H1 (cell line): Measurements from ENCODE around the gene POU2AF3. TPM values are rescaled to one million over a fixed set of nuclear protein-coding genes. Genes with fewer than 3 reads are reported as not detected.

Experiments used
- CTCF ChIA-PET: fragments of 300-600 bp; sonication (Branson Sonifier 250); formaldehyde crosslinking; loops from one replicate; lab custom pipeline; 2021; ENCODE audit not compliant: partially characterized antibody; lab: Charles Lee
- POLR2A ChIA-PET: fragments of 300-600 bp; sonication (Branson Sonifier 250); formaldehyde crosslinking; loops from one replicate; lab custom pipeline; 2021; ENCODE audit warnings: inconsistent platforms; ENCODE audit not compliant: partially characterized antibody; lab: Charles Lee
- DNase-seq, 2 experiments: peaks; one replicate each; pipeline versions ENCODE4 v3.0.0 to v3.0.0-alpha.2; 2010 to 2022; ENCODE audit warnings: low spot score in 2 of 2, low read depth in 1 of 2, mixed read lengths in 1 of 2
- FAIRE-seq: peaks from 2 replicates; lab custom pipeline; 2011; peaks lifted over from hg19 to GRCh38; lab: Jason Lieb, UNC
- H2AFZ ChIP-seq: 2 replicates; pipeline ENCODE4 v1.8.1; 2012; ENCODE audit warnings: low read length, inconsistent platforms
- H2AK5ac ChIP-seq: 2 replicates; pipeline ENCODE4 v1.6.1; 2013; ENCODE audit warnings: low read depth, low read length
- H2BK120ac ChIP-seq: replicated peaks from 2 replicates; pipeline ENCODE3; 2013; ENCODE audit warnings: low read depth, low read length, inconsistent platforms
- H2BK12ac ChIP-seq: 2 replicates; pipeline ENCODE4 v1.6.1; 2013; ENCODE audit warnings: low read depth, low read length
- H2BK15ac ChIP-seq: 2 replicates; pipeline ENCODE4 v1.6.1; 2013; ENCODE audit warnings: low read length
- H2BK20ac ChIP-seq: 2 replicates; pipeline ENCODE4 v1.6.1; 2013; ENCODE audit warnings: low read length
- H2BK5ac ChIP-seq: 2 replicates; pipeline ENCODE4 v1.6.1; 2013; ENCODE audit warnings: low read depth, low read length
- H3K14ac ChIP-seq: 2 replicates; pipeline ENCODE4 v1.6.1; 2013; ENCODE audit warnings: inconsistent platforms; ENCODE audit not compliant: insufficient read length
- H3K18ac ChIP-seq: 2 replicates; pipeline ENCODE4 v1.6.1; 2013; ENCODE audit warnings: low read length; ENCODE audit errors: extremely low read depth
- H3K23ac ChIP-seq: 2 replicates; pipeline ENCODE4 v1.6.1; 2013; ENCODE audit warnings: inconsistent platforms; ENCODE audit not compliant: insufficient read length
- H3K23me2 ChIP-seq: 2 replicates; pipeline ENCODE4 v1.6.1; 2013; ENCODE audit warnings: low read depth, low read length
- H3K27ac ChIP-seq: 2 replicates; pipeline ENCODE4 v1.6.1; 2011; ENCODE audit warnings: low read depth, low read length, inconsistent platforms
- H3K27me3 ChIP-seq, 4 experiments: replicated peaks in 1 of 4; 1 replicate in 1 of 4; 2 replicates in 3 of 4; pipeline versions ENCODE4 v1.6.1 to v1.8.1; 2011 to 2013; ENCODE audit warnings: low read length in 3 of 4, mild to moderate bottlenecking in 3 of 4, inconsistent platforms in 2 of 4, mixed read lengths in 2 of 4, moderate library complexity in 1 of 4; ENCODE audit not compliant: control insufficient read depth in 3 of 4, insufficient read depth in 3 of 4; ENCODE audit errors: extremely low read depth in 1 of 4
- H3K36me3 ChIP-seq, 4 experiments: 2 replicates each; pipeline versions ENCODE4 v1.6.1 to v1.8.1; 2011 to 2013; ENCODE audit warnings: mild to moderate bottlenecking in 4 of 4, low read length in 3 of 4, moderate library complexity in 2 of 4, control low read depth in 1 of 4, inconsistent platforms in 1 of 4; ENCODE audit not compliant: insufficient read depth in 4 of 4, control insufficient read depth in 2 of 4
- H3K4ac ChIP-seq: replicated peaks from 2 replicates; pipeline ENCODE3; 2013; ENCODE audit warnings: low read length, low read depth, mixed read lengths, inconsistent platforms; ENCODE audit not compliant: insufficient read length
- H3K4me1 ChIP-seq, 4 experiments: replicated peaks in 1 of 4; 1 replicate in 1 of 4; 2 replicates in 3 of 4; pipeline versions ENCODE4 v1.6.1 to v1.8.1; 2011 to 2013; ENCODE audit warnings: low read length in 3 of 4, inconsistent platforms in 2 of 4, mixed read lengths in 1 of 4; ENCODE audit not compliant: insufficient read depth in 4 of 4, control insufficient read depth in 3 of 4
- H3K4me2 ChIP-seq, 2 experiments: 2 replicates each; pipeline versions ENCODE4 v1.6.1 to v1.8.1; 2011 to 2013; ENCODE audit warnings: low read depth in 2 of 2, low read length in 2 of 2, control low read depth in 1 of 2, inconsistent platforms in 1 of 2, mild to moderate bottlenecking in 1 of 2; ENCODE audit not compliant: insufficient read depth in 1 of 2
- H3K4me3 ChIP-seq, 4 experiments: fragments of 200-600, 300-600 bp in 1 of 4; sonication (generic), shearing (Covaris generic), sonication (Bioruptor Twin) in 1 of 4; 2 replicates each; pipeline versions ENCODE4 v1.5.1 to v1.8.1; 2011 to 2016; ENCODE audit warnings: low read length in 4 of 4, low read depth in 3 of 4, control low read depth in 2 of 4, inconsistent platforms in 2 of 4, mild to moderate bottlenecking in 2 of 4, mixed read lengths in 1 of 4, moderate library complexity in 1 of 4; ENCODE audit not compliant: insufficient read depth in 2 of 4; ENCODE audit errors: extremely low read depth in 1 of 4
- H3K56ac ChIP-seq: replicated peaks from 2 replicates; pipeline ENCODE3; 2013; ENCODE audit warnings: low read depth, mild to moderate bottlenecking, mixed read lengths, low read length, inconsistent platforms; ENCODE audit not compliant: insufficient read length
- H3K79me1 ChIP-seq: 2 replicates; pipeline ENCODE4 v1.6.1; 2013; ENCODE audit warnings: low read depth, low read length, control low read depth
- H3K79me2 ChIP-seq, 2 experiments: 2 replicates each; pipeline versions ENCODE4 v1.6.1 to v1.8.1; 2012 to 2013; ENCODE audit warnings: low read length in 2 of 2, mild to moderate bottlenecking in 2 of 2, inconsistent platforms in 1 of 2; ENCODE audit not compliant: insufficient read depth in 2 of 2, control insufficient read depth in 1 of 2
- H3K9ac ChIP-seq, 4 experiments: replicated peaks in 1 of 4; 1 replicate in 1 of 4; 2 replicates in 3 of 4; pipeline versions ENCODE4 v1.6.1 to v1.8.1; 2011 to 2013; ENCODE audit warnings: low read depth in 3 of 4, low read length in 3 of 4, control low read depth in 2 of 4, mild to moderate bottlenecking in 2 of 4, moderate library complexity in 2 of 4, inconsistent platforms in 1 of 4; ENCODE audit errors: extremely low read depth in 1 of 4
- H3K9me3 ChIP-seq, 2 experiments: 2 replicates each; pipeline versions ENCODE4 v1.6.1 to v1.8.1; 2012 to 2013; ENCODE audit warnings: mild to moderate bottlenecking in 2 of 2, moderate library complexity in 2 of 2, control low read depth in 1 of 2, inconsistent platforms in 1 of 2, low read depth in 1 of 2, low read length in 1 of 2, mixed read lengths in 1 of 2; ENCODE audit not compliant: insufficient read depth in 2 of 2
- H4K20me1 ChIP-seq, 2 experiments: replicated peaks in 1 of 2; 2 replicates each; pipeline versions ENCODE3 to v1.8.1; 2011 to 2013; ENCODE audit warnings: inconsistent platforms in 2 of 2, low read length in 2 of 2, mild to moderate bottlenecking in 1 of 2; ENCODE audit not compliant: insufficient read depth in 2 of 2, control insufficient read depth in 1 of 2
- H4K5ac ChIP-seq: 2 replicates; pipeline ENCODE4 v1.6.1; 2013; ENCODE audit warnings: low read length, low read depth, mixed read lengths, inconsistent platforms; ENCODE audit not compliant: insufficient read length
- H4K8ac ChIP-seq: 2 replicates; pipeline ENCODE4 v1.8.0; 2013; ENCODE audit warnings: mild to moderate bottlenecking, moderate library complexity, low read length, inconsistent platforms; ENCODE audit not compliant: insufficient read depth; ENCODE audit errors: extremely low read depth
- H4K91ac ChIP-seq: replicated peaks from 2 replicates; pipeline ENCODE3; 2013; ENCODE audit warnings: low read length, mixed read lengths, inconsistent platforms; ENCODE audit not compliant: insufficient read length
- BCL11A ChIP-seq, 2 experiments: IDR thresholded peaks; one replicate each; pipeline ENCODE4 v1.6.1; 2011; ENCODE audit warnings: low read depth in 2 of 2, low read length in 2 of 2, mild to moderate bottlenecking in 2 of 2
- TAF1 ChIP-seq: IDR thresholded peaks from 2 replicates; pipeline ENCODE4 v1.6.1; 2011; ENCODE audit warnings: mild to moderate bottlenecking, low read depth, low read length
- TAF7 ChIP-seq: optimal IDR thresholded peaks from 2 replicates; pipeline ENCODE3; 2011; ENCODE audit warnings: low read depth, mild to moderate bottlenecking, inconsistent platforms, low read length, moderate library complexity, borderline replicate concordance
- USF2 ChIP-seq: IDR thresholded peaks from 2 replicates; pipeline ENCODE4 v1.6.1; 2011; ENCODE audit warnings: low read length, improper control_type of control experiment
- WGBS, 2 experiments: shearing (Covaris generic) in 1 of 2; methylation state at CpG; one replicate each; pipeline versions ENCODE4 v1.1.6 to v1.1.7; 2013 to 2015; ENCODE audit warnings: low lambda C conversion rate in 2 of 2, mixed read lengths in 2 of 2, inconsistent platforms in 1 of 2, low coverage in 1 of 2, missing lambda C conversion rate in 1 of 2; ENCODE audit not compliant: insufficient replicate concordance in 2 of 2, insufficient coverage in 1 of 2, insufficient read length in 1 of 2; ENCODE audit errors: extremely low coverage in 1 of 2, missing lambda C conversion rate in 1 of 2; 5-methylcytosine and 5-hydroxymethylcytosine counted together
- polyA plus RNA-seq, 7 experiments: library from polyadenylated mRNA; depleted of rRNA in 3 of 7; stranded (reverse) in 5 of 7; unstranded in 2 of 7; fragments of >200 nt in 5 of 7; fragments of 200-250 nt in 2 of 7; gene quantifications; 1 replicate in 5 of 7; 2 replicates in 1 of 7; 4 replicates in 1 of 7; pipeline versions ENCODE4 v1.2.1 to v1.2.3, GENCODE V29; 2011 to 2013; ENCODE audit warnings: missing spikeins in 2 of 7, mixed read lengths in 2 of 7
- total RNA-seq: library from RNA; stranded (reverse); fragmentation: NEBNext Ultra II Directional; extraction: Animal tissue kit (Norgen Biotek cat#: 25700); gene quantifications from 2 replicates; pipeline ENCODE4 v1.2.1, GENCODE V29; 2021

Gene POU2AF3
- total and polyA plus RNA-seq, 2 of the 8 experiments (the other 6 are each of a cell fraction or from before 2014, with no cell fraction given) = 1.2 to 5.7 TPM

DNA sequence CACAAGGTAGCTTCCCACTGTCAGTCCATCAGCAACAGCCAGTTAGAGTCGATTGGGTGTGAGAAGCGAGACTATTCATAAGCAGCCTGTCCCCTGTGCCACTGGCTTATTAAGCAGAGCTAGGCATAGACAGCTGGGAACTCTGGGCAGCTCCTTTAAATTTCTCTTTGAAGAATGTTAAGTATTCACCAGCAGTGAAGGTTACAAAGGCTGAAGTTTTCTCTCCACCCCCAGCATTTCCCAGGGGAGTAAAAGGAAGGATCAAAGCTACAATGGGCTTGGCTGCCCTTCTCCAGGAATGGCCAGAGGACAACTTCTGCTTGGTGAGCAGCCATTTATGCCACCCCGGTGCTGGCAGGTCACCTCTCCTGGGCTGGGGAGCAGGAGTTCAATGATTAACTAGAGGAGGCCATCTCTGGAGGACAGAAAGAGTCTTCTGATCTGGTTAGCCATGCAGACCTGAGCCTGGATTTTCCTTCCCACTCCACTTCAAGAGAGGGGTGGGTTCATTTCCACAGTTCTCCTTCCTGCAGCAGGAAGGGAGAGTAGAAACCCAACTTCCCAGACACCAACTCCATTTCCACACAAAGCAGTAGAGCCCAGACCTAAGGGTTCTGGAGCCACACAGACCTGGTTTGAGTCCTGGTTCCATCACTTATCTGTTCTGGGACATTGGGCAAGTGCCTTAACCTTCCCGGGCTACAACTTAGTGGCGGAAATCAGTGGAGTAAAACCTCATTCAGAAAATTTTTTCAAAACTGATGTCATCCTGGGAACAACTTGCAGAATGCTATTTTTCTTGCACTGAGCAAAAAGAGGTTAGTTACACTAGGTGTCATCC lies 22.6 kb downstream of the POU2AF3 start:
- no peaks in the 10 kb centered on the region for H3K36me3 ChIP-seq
- no peaks in the 10 kb centered on the region for H4K20me1 ChIP-seq
- no peak overlapping the region for H2BK12ac ChIP-seq
- no peak overlapping the region for H3K56ac ChIP-seq
- H2BK120ac ChIP-seq = no peak overlapping the region
- 0 out of 2 replicates have a peak overlapping the region, but pooled peaks have one; percentile 3 for H2AFZ ChIP-seq
- no peak overlapping the region for H2AK5ac ChIP-seq
- DNase-seq (no peak), FAIRE-seq (no peak)
- no peak overlapping the region for H3K23ac ChIP-seq
- no peaks in the 10 kb centered on the region for H3K27me3 ChIP-seq
- H3K14ac ChIP-seq = no peak overlapping the region
- H2BK20ac ChIP-seq = no peak overlapping the region
- H4K91ac ChIP-seq = no peak overlapping the region
- H3K27ac ChIP-seq = no peak overlapping the region
- no peak overlapping the region for H3K18ac ChIP-seq
- no peaks in the 10 kb centered on the region for H3K4me1 ChIP-seq
- H3K4ac ChIP-seq = no peak overlapping the region
- ChIA-PET CTCF (interaction anchor here (1.1 to 1.3 kb wide), 3 partner anchors 12 to 126 kb away, joined by 3 read pairs; no protein-coding TSS in a partner anchor), POLR2A (no interaction called here)
- H3K23me2 ChIP-seq = no peaks in the 10 kb centered on the region
- no peak overlapping the region for H2BK15ac ChIP-seq
- 96% methylated on average over 5 of the region's 5 CpGs; no CpG with 5 or more reads in 1 of the 2 experiments for WGBS, 2 experiments
- H3K9ac ChIP-seq = no peak overlapping the region
- no peaks in the 10 kb centered on the region for H3K79me1 ChIP-seq
- H2BK5ac ChIP-seq = no peak overlapping the region
- no peak overlapping the region for H3K4me2 ChIP-seq
- H3K79me2 ChIP-seq = no peaks in the 10 kb centered on the region
- H3K9me3 ChIP-seq = no peaks in the 10 kb centered on the region
- no peak overlapping the region for H3K4me3 ChIP-seq
- H4K8ac ChIP-seq = peak overlapping the region; percentile 3
- no peak overlapping the region for H4K5ac ChIP-seq
- TF ChIP-seq USF2 = no peak
- no peak for TF ChIP-seq TAF7
- TF ChIP-seq TAF1 = no peak
- no peak for TF ChIP-seq BCL11A (IDR thresholded peaks at IDR 0.05; ENCODE audit: low read depth in 2 of 2, low read length in 2 of 2)
